ENCODE measurements around the gene TMEM63B. TPM values are rescaled to one million over a fixed set of nuclear protein-coding genes. Genes with fewer than 3 reads are reported as not detected.

TMEM63B gene
- total and polyA plus RNA-seq, 2 experiments from 2014 or later = 14.1 to 43.2 TPM

DNA sequence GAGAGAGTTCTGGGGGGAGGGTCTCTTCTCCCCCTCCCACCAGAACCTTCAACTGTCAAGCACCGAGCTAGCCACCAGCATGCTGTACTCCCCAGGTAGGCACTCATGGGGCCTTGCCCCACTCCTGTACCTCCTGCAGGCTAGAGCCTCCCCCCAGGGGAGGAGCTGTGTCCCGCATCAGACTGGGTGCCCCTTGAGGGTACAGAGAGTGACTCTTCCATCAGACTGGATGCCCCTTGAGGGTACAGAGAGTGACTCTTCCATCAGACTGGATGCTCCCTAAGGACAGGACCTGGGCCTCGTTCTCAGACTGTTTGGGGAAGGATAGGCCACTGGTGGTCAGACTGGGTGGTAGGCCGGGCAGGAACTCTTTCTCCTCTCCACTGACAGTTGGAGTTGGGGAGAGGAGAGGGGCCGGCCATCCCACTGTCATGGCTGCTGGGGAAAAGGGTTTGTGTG is 31.4 kb downstream of the TMEM63B start, which contains the start of gene CAPN11:
TSS of gene CAPN11 (plus strand) at position 51 of the 459 bp plus-strand sequence. CDS start at position 80, 29 bp downstream.
- no peaks in the 10 kb centered on the region for H4K20me1 ChIP-seq (ENCODE audit: insufficient read depth)
- no peaks in the 10 kb centered on the region for H3K36me3 ChIP-seq (ENCODE audit: low read depth)
- DNase-seq = no peak
- no peak within 1 kb of the TSS for H3K27ac ChIP-seq
- H3K9me3 ChIP-seq (ENCODE audit: low read depth) = no peaks in the 10 kb centered on the region
- H2AFZ ChIP-seq = no peak within 1 kb of the TSS
- TF ChIP-seq EZH2phosphoT487 (IDR thresholded peaks at IDR 0.05; ENCODE audit: insufficient read depth, low read depth) = no peak
- no peak for TF ChIP-seq EZH2 (IDR thresholded peaks at IDR 0.05; ENCODE audit: insufficient read depth, poor library complexity, severe bottlenecking)
- no peak within 1 kb of the TSS for H3K4me2 ChIP-seq (ENCODE audit: unreplicated experiment)
- in situ Hi-C loops (cut with MboI) = no loop called here
- H3F3A ChIP-seq (ENCODE audit: insufficient read depth) = peaks cover 12% of the 10 kb centered on the region
- no peaks in the 10 kb centered on the region for H3K79me2 ChIP-seq (ENCODE audit: insufficient read depth)
- 0 out of 2 replicates have a peak, but pooled peaks cover 9% of the 10 kb centered on the region for H3K4me1 ChIP-seq (ENCODE audit: insufficient read depth)
- 84 to 93% methylated on average over 5 of the region's 5 CpGs for WGBS, 2 experiments (ENCODE audit: low coverage in 1 of 2, low lambda C conversion rate in 2 of 2, missing lambda C conversion rate in 2 of 2)
- no peak within 1 kb of the TSS for H3K9ac ChIP-seq
- no peaks in the 10 kb centered on the region for H3K9me2 ChIP-seq (ENCODE audit: insufficient read depth)
- H3K27me3 ChIP-seq (replicated peaks; ENCODE audit: insufficient read depth) = peaks cover 13% of the 10 kb centered on the region
- H3K4me3 ChIP-seq = no peak within 1 kb of the TSS

DNA sequence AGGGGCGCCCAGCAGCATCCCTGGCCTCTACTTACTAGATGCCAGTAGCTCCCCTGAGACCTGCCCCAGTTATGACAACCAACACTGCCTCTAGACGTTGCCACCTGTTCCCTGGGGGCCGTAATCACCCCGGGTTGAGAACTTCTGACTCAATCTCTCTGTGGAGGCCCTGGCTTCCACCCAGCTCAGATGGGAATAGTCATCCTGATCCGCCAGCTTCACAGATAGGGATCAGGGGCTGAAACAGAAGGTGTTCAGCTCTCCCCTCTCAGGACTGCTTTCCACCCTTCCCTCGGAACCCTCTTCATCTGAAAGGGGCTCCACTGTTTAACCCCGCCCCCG is 34.6 kb downstream of the TMEM63B start:
- in situ Hi-C loops (cut with MboI) = no loop called here
- 41 to 42% methylated on average over 8 of the region's 8 CpGs for WGBS, 2 experiments (ENCODE audit: low coverage in 1 of 2, low lambda C conversion rate in 2 of 2, missing lambda C conversion rate in 2 of 2)

DNA sequence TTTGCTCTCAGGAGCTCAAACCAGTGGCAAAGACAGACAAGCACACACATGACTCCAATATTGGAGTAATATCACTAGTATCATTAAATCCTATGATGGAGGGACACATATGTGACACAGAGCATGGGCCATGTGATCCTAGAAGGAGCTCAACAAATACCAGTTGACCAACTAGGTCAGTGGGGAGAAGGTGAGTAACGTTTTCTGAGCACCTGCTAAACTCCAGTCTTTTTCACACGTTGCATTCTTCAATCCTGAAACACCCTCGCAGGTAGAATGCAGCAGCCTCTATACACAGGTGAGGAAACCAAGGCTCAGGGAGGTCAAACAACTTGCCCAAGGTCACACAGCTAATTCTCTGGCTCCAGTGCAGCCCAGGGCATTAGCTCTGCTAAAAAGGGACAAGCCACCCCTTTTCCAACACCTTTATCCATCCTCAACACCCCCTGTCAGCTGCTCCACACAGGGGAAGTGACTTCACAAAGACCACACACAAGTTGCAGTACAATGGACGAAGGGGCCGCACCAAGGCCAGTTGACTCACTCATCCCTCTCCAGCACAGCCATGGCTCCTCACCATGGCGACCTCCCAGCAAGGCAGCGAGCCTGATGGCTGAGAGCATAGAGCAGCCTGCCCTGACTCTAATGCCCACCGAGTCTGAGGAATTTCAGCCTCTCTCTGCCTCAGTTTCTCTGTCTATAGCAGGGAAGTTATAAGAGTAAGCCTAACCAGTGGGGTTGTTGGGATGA is 35.7 kb downstream of the TMEM63B start:
- no peaks in the 10 kb centered on the region for H3K9me3 ChIP-seq (ENCODE audit: low read depth)
- no peak overlapping the region for H3K4me3 ChIP-seq
- no peaks in the 10 kb centered on the region for H3K9me2 ChIP-seq (ENCODE audit: insufficient read depth)
- peaks cover 12% of the 10 kb centered on the region for H3F3A ChIP-seq (ENCODE audit: insufficient read depth)
- H2AFZ ChIP-seq = no peak overlapping the region
- 0 out of 2 replicates have a peak, but pooled peaks cover 9% of the 10 kb centered on the region for H3K4me1 ChIP-seq (ENCODE audit: insufficient read depth)
- H4K20me1 ChIP-seq (ENCODE audit: insufficient read depth) = no peaks in the 10 kb centered on the region
- DNase-seq = no peak
- H3K27me3 ChIP-seq (replicated peaks; ENCODE audit: insufficient read depth) = peaks cover 13% of the 10 kb centered on the region
- no peaks in the 10 kb centered on the region for H3K36me3 ChIP-seq (ENCODE audit: low read depth)
- H3K79me2 ChIP-seq (ENCODE audit: insufficient read depth) = no peaks in the 10 kb centered on the region
- H3K9ac ChIP-seq = no peak overlapping the region
- no peak overlapping the region for H3K4me2 ChIP-seq (ENCODE audit: unreplicated experiment)
- no peak for TF ChIP-seq EZH2 (IDR thresholded peaks at IDR 0.05; ENCODE audit: insufficient read depth, poor library complexity, severe bottlenecking)
- TF ChIP-seq EZH2phosphoT487 (IDR thresholded peaks at IDR 0.05; ENCODE audit: insufficient read depth, low read depth) = no peak
- H3K27ac ChIP-seq = no peak overlapping the region
- 55 to 63% methylated on average over 8 of the region's 8 CpGs for WGBS, 2 experiments (ENCODE audit: low coverage in 1 of 2, low lambda C conversion rate in 2 of 2, missing lambda C conversion rate in 2 of 2)
- in situ Hi-C loops (cut with MboI) = no loop called here

More for the DNA sequence above, 34.6 kb downstream of the TMEM63B start:
- H3K9ac ChIP-seq = no peak overlapping the region
- no peaks in the 10 kb centered on the region for H3K9me3 ChIP-seq (ENCODE audit: low read depth)
- no peaks in the 10 kb centered on the region for H4K20me1 ChIP-seq (ENCODE audit: insufficient read depth)
- H3K4me1 ChIP-seq (ENCODE audit: insufficient read depth) = 0 out of 2 replicates have a peak, but pooled peaks cover 9% of the 10 kb centered on the region
- DNase-seq = peak; percentile 91
- H3K9me2 ChIP-seq (ENCODE audit: insufficient read depth) = no peaks in the 10 kb centered on the region
- H3K4me3 ChIP-seq = no peak overlapping the region
- peaks cover 12% of the 10 kb centered on the region for H3F3A ChIP-seq (ENCODE audit: insufficient read depth)
- peaks cover 13% of the 10 kb centered on the region for H3K27me3 ChIP-seq (replicated peaks; ENCODE audit: insufficient read depth)
- no peak overlapping the region for H3K4me2 ChIP-seq (ENCODE audit: unreplicated experiment)
- no peak overlapping the region for H2AFZ ChIP-seq
- H3K36me3 ChIP-seq (ENCODE audit: low read depth) = no peaks in the 10 kb centered on the region
- TF ChIP-seq EZH2phosphoT487 (IDR thresholded peaks at IDR 0.05; ENCODE audit: insufficient read depth, low read depth) (no peak), EZH2 (IDR thresholded peaks at IDR 0.05; ENCODE audit: insufficient read depth, poor library complexity, severe bottlenecking) (no peak)
- H3K27ac ChIP-seq = no peak overlapping the region
- H3K79me2 ChIP-seq (ENCODE audit: insufficient read depth) = no peaks in the 10 kb centered on the region

DNA sequence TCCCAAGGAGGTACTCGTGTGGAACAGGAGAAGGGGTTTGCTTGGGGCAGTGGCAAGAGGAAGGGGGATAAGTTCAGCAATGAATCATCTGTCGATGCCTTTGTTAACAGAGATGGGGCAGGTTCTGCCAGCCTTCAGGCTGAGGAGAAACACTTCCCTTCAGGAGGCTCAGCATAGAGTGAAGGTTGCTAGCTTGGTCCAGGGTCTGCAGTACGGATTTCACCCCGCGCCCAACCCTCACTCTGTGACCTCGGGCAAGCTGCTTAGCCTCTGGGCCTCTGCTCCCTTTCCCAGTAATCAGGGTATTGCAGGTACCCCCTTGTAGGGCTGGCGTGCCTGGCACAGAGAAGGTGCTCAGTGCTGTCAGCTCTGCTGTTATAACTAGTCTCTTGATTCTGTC is 38.8 kb downstream of the TMEM63B start:
- Histone ChIP-seq H3K27ac (no peak overlapping the region), H3K4me1 (ENCODE audit: insufficient read depth) (0 out of 2 replicates have a peak, but pooled peaks cover 8% of the 10 kb centered on the region), H3K4me3 (no peak overlapping the region), H3F3A (ENCODE audit: insufficient read depth) (peaks cover 7% of the 10 kb centered on the region), H3K9ac (no peak overlapping the region), H2AFZ (no peak overlapping the region), H3K4me2 (ENCODE audit: unreplicated experiment) (no peak overlapping the region), H3K9me2 (ENCODE audit: insufficient read depth) (no peaks in the 10 kb centered on the region), H3K79me2 (ENCODE audit: insufficient read depth) (no peaks in the 10 kb centered on the region), H3K9me3 (ENCODE audit: low read depth) (no peaks in the 10 kb centered on the region), H4K20me1 (ENCODE audit: insufficient read depth) (no peaks in the 10 kb centered on the region), H3K27me3 (replicated peaks; ENCODE audit: insufficient read depth) (peaks cover 13% of the 10 kb centered on the region), H3K36me3 (ENCODE audit: low read depth) (no peaks in the 10 kb centered on the region)
- no peak for DNase-seq
- in situ Hi-C loops (cut with MboI) = no loop called here
- TF ChIP-seq EZH2 (IDR thresholded peaks at IDR 0.05; ENCODE audit: insufficient read depth, poor library complexity, severe bottlenecking) = no peak
- no peak for TF ChIP-seq EZH2phosphoT487 (IDR thresholded peaks at IDR 0.05; ENCODE audit: insufficient read depth, low read depth)
- WGBS, 2 experiments (ENCODE audit: low coverage in 1 of 2, low lambda C conversion rate in 2 of 2, missing lambda C conversion rate in 2 of 2) = 62 to 73% methylated on average over 7 of the region's 7 CpGs
